K562 (cell line): ENCODE measurements around the gene FYB1. TPM values are rescaled to one million over a fixed set of nuclear protein-coding genes. Genes with fewer than 3 reads are reported as not detected.

ENCODE experiments used
- ZBTB40 ChIP-seq, 2 experiments: fragments of 450-650 bp in 1 of 2; sonication (generic) in 1 of 2; formaldehyde crosslinking in 1 of 2; IDR thresholded peaks; 2 replicates each; pipeline versions ENCODE4 v1.7.1 to v1.9.0; 2016 to 2022; ENCODE audit warnings: inconsistent platforms in 1 of 2, mild to moderate bottlenecking in 1 of 2, missing genetic modification reagents in 1 of 2
- polyA plus RNA-seq, 8 experiments: library from polyadenylated mRNA; depleted of rRNA in 4 of 8; stranded (reverse) in 5 of 8; unstranded in 3 of 8; fragments of >200 nt; fragmentation: Nextera tagmentation in 2 of 8; fragmentation: Illumina TruSeq in 1 of 8; extraction: Ambion mirVana in 2 of 8; extraction: Trizol in 1 of 8; gene quantifications; 2 replicates each; pipeline versions ENCODE4 v1.2.1 to v1.2.3, GENCODE V29; 2011 to 2014; ENCODE audit warnings: inconsistent platforms in 1 of 8, missing spikeins in 1 of 8
- total RNA-seq, 7 experiments: library from RNA; depleted of rRNA in 6 of 7; stranded (reverse); fragments of >200 nt in 6 of 7; fragmentation: Illumina TruSeq in 2 of 7; extraction: Trizol in 2 of 7; gene quantifications; 2 replicates each; pipeline versions ENCODE4 v1.2.1 to v1.2.3, GENCODE V29; 2011 to 2021; ENCODE audit warnings: low replicate concordance in 1 of 7

FYB1 gene
- total and polyA plus RNA-seq, 9 of the 15 experiments (the other 6 are each of a cell fraction or from before 2014, with no cell fraction given): 4.7 to 31.5 (median 9.7) TPM

DNA sequence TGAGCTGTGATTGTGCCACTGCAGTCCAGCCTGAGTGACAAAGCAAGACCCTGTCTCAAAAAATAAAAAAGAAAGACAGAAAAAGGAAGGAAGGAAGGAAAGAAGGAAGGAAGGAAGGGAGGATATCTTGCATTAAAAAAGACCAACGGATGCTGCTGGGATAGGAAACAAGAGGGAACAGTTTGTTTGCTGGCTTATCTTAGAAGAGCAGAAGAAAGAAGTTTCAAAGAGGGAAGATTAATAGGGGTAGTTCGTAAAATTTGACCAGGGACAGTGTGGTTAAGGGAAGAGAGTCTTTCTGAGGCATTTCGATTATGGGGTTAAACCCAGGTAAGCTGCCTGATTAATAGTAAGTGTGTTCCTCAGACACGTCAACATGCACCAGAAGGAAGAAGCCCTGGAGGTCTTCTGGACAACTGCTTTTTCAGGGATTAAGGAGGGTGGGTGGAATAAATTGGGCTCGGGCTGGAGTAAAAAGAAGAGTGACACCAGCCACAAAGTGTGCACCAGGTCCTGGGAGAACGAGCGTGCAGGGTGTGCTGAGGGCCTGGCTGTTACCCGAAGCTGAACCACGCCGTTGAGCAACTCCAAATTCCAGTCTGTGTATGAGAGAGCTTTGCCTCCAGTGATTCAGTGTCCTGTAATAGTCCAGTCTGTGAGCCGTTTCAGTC, 24.8 kb downstream of the FYB1 start (continued):
- TF ChIP-seq ZBTB40 (IDR thresholded peaks at IDR 0.05): peak; percentile 52
- no peak for TF ChIP-seq ZBTB40 (CRISPR knock-in tag; IDR thresholded peaks at IDR 0.05)
